SJSA1 (cell line): ENCODE measurements around the gene APLP2. TPM values are rescaled to one million over a fixed set of nuclear protein-coding genes. Genes with fewer than 3 reads are reported as not detected.
"Not testable (repeated sequence)": the region's sequence is repeated elsewhere in the genome, so short reads cannot be mapped to it uniquely, and the experiment has no call there.

Experiments
- DNase-seq, 2 experiments: peaks; one replicate each; pipeline ENCODE4 v3.0.0-alpha.2; 2015 to 2020; ENCODE audit warnings: low spot score in 2 of 2, low read depth in 1 of 2
- H3K27ac ChIP-seq: fragments of 250-450 bp; sonication (Bioruptor Pico); 2 replicates; pipeline ENCODE4 v1.5.1; 2020; ENCODE audit warnings: mild to moderate bottlenecking, moderate library complexity
- H3K27me3 ChIP-seq: fragments of 250-450 bp; sonication (Bioruptor Pico); replicated peaks from 2 replicates; pipeline ENCODE4 v1.5.1; 2020; ENCODE audit warnings: mild to moderate bottlenecking, moderate library complexity
- H3K36me3 ChIP-seq: fragments of 250-450 bp; sonication (Bioruptor Pico); 2 replicates; pipeline ENCODE4 v1.5.1; 2020; ENCODE audit warnings: mild to moderate bottlenecking
- H3K4me1 ChIP-seq: fragments of 250-450 bp; sonication (Bioruptor Pico); replicated peaks from 2 replicates; pipeline ENCODE4 v1.6.1; 2021; ENCODE audit warnings: mild to moderate bottlenecking
- H3K4me3 ChIP-seq: fragments of 250-450 bp; sonication (Bioruptor Pico); 2 replicates; pipeline ENCODE4 v1.5.1; 2020; ENCODE audit warnings: mild to moderate bottlenecking
- H3K9me3 ChIP-seq: fragments of 250-450 bp; sonication (Bioruptor Pico); replicated peaks from 2 replicates; pipeline ENCODE4 v1.5.1; 2020; ENCODE audit warnings: mild to moderate bottlenecking
- total RNA-seq: library from RNA; depleted of rRNA; stranded (reverse); fragments of >200 nt; shearing (Covaris generic); gene quantifications from 2 replicates; pipeline ENCODE4 v1.2.3, GENCODE V29; 2014; rRNA removed

APLP2 gene
- total RNA-seq, 1 experiment from 2014 or later, result 149 TPM

DNA sequence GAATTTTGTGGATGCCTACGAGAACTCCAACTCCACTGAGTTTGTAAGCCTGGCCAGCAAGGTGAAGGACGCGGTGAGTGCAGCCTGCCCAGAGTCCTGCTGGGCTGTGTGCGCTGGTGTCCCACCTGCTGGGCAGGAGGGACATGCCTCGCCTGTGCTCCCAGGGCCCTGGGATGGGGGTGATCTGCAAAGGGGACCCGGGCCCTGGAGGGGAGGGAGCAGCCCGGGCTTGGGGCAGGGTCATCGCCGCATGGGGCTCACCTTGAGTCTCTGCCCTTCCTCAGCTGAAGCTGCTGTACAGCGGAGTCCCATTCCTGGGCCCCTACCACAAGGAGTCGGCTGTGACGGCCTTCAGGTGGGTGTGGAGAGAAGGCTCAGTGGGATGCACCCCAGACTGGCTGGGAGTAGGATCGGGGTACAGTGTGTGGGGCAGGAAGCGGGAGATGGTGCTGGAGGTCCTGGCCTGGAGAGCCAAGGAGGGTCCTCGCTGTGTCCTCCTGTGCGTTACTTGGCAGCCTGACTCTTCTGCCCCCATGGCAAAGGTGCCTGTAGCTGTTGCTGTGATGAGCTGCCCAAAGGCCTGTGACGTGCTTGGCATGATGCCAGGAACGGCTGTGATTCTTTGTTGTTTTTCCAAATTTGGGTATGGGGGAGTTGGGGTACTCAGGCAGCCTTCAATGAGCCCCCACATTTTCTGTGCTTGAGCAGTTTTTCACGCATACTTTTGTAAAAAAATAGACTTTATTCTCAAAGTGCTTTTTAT, 119.1 kb downstream of the APLP2 start:
- Histone ChIP-seq H3K4me3 (no peak overlapping the region), H3K27ac (no peak overlapping the region), H3K36me3 (no peaks in the 10 kb centered on the region), H3K9me3 (no peaks in the 10 kb centered on the region), H3K27me3 (no peaks in the 10 kb centered on the region), H3K4me1 (no peaks in the 10 kb centered on the region)
- no peak for DNase-seq

DNA sequence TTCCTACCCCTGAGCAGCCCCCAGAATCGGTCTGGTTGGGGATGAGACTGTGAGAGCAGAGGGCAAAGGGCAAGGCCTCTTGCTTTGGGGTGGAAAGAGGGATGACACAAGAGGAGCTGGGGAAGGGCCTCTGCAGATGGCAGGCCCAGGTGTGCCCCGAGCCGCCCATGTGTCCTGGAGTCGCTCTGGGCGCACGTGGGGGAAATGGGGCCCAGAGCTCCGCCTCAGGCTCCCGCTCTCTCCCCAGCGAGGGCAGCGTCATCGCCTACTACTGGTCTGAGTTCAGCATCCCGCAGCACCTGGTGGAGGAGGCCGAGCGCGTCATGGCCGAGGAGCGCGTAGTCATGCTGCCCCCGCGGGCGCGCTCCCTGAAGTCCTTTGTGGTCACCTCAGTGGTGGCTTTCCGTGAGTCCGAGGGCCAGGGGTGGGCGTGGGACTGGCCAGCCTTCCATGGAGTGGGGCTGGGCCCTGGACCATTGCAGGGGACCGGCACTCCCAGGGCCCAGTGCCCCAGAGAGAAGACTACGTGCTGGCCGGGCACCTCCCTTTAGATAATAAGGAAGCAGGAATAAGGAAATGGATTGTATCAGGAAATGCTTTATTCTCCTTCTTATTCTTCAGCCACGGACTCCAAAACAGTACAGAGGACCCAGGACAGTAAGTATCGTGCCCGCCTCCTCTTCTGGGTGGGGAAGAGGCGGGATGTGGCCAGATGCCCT, 120.0 kb downstream of the APLP2 start:
- Histone ChIP-seq H3K4me1 (no peaks in the 10 kb centered on the region), H3K9me3 (no peaks in the 10 kb centered on the region), H3K4me3 (no peak overlapping the region), H3K27ac (no peak overlapping the region), H3K36me3 (no peaks in the 10 kb centered on the region), H3K27me3 (no peaks in the 10 kb centered on the region)
- no peak for DNase-seq

DNA sequence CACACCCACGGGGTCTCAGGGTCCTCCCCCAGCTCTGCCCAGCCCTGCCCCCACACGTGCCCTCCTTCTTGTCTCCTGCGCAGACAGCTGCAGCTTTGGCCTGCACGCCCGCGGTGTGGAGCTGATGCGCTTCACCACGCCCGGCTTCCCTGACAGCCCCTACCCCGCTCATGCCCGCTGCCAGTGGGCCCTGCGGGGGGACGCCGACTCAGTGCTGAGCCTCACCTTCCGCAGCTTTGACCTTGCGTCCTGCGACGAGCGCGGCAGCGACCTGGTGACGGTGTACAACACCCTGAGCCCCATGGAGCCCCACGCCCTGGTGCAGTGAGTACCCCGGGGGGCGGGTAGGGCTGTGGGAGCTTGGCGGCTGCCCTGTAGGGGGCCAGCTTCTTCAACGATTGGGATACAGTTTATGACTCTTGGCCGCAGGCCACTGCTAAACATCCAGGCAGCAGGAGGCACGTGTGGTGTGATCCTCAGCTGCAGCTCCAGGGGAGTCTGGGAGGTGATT, 120.7 kb downstream of the APLP2 start:
- Histone ChIP-seq H3K4me1 (no peaks in the 10 kb centered on the region), H3K36me3 (no peaks in the 10 kb centered on the region), H3K4me3 (no peak overlapping the region), H3K27me3 (no peaks in the 10 kb centered on the region), H3K27ac (no peak overlapping the region), H3K9me3 (no peaks in the 10 kb centered on the region)
- DNase-seq, result no peak

DNA sequence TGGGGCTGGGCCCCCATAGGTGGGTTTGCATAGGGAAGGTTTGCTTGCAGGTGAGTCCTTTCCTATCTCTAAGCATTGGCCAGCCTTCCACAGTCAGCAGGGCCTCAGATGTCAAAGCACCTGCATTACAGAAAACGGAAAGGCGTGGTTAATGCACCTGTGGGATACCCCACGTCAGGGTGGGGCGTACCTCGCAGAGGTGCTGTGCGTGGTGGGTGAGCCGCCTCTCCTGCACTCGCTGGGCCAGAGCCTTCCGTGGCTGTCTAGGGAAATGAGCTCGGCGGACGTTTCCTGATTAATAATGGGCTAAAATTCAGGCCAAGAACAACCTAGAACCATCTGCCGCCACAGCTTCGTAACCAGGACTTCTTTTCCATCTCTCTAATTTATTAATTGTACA, 122.2 kb downstream of the APLP2 start:
- H3K27me3 ChIP-seq, result no peaks in the 10 kb centered on the region
- H3K27ac ChIP-seq, result no peak overlapping the region

DNA sequence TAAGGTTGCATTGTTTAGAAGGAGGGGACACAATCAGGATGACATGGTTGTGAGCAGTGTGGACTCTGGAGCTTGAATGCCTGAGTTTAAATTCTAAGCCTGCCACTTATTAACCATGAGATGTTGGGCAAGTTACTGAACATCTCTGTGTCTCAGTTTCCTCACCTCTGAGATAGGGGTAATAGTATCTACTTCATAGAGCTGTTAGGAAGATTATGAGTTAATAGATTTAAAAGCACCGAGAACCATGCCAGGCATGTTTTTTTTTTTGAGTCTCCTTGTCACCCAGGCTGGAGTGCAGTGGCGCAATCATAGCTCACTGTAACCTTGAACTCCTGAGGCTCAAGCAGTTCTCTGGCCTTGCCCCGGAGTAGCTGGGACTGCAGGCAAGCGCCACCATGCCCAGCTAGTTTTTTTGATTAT, 123.2 kb downstream of the APLP2 start:
- Histone ChIP-seq H3K27me3 (no peaks in the 10 kb centered on the region), H3K4me1 (no peaks in the 10 kb centered on the region), H3K27ac (no peak overlapping the region), H3K4me3 (no peak overlapping the region), H3K9me3 (no peaks in the 10 kb centered on the region), H3K36me3 (no peaks in the 10 kb centered on the region)
- DNase-seq, result no peak

More for the DNA sequence above, 122.2 kb downstream of the APLP2 start:
- DNase-seq, result no peak
- H3K4me3 ChIP-seq, result no peak overlapping the region
- H3K9me3 ChIP-seq, result no peaks in the 10 kb centered on the region
- no peaks in the 10 kb centered on the region for H3K4me1 ChIP-seq
- H3K36me3 ChIP-seq, result no peaks in the 10 kb centered on the region

DNA sequence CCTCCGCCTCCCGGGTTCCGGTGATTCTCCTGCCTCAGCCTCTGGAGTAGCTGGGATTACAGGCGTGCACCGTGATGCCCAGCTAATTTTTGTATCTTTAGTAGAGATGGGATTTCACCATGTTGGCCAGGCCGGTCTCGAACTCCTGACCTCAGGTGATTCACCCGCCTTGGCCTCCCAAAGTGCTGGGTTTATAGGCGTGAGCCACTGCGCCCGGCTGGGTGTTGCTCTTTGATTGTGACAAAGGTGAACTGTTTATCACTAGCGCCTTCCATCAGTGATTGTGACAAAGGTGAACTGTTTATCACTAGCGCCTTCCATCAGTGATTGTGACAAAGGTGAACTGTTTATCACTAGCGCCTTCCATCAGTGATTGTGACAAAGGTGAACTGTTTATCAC, 123.9 kb downstream of the APLP2 start:
- not testable (repeated sequence) for H3K4me3 ChIP-seq, H3K27ac ChIP-seq, H3K4me1 ChIP-seq, DNase-seq, H3K9me3 ChIP-seq, H3K36me3 ChIP-seq, H3K27me3 ChIP-seq

Other genes starting within 250 kb of the APLP2 start
- gene NFRKB, start 174.3 kb upstream of the APLP2 start, total RNA-seq, result 11.4 and 19.6 TPM in 2 replicates
- 3.5 and 4.0 TPM in 2 replicates for gene PRDM10, start 67.1 kb upstream of the APLP2 start, total RNA-seq
- not detected in 2 replicates for gene ST14, start 89.9 kb downstream of the APLP2 start, total RNA-seq
- gene ZBTB44, start 245.0 kb downstream of the APLP2 start, total RNA-seq, result 10.2 and 14.4 TPM in 2 replicates